Activated gamma-delta T cell treated with Interleukin-2 at 50 U/mL for 16 hours (primary cell): ENCODE measurements around the gene SMC6.

Experiments
- DNase-seq: peaks from one replicate; pipeline ENCODE4 v3.0.0-alpha.2; 2020

SMC6 gene

GRCh38 chr2:17708501-17708900 is 45.1 kb downstream of the SMC6 start:
- DNase-seq = no peak

DNA sequence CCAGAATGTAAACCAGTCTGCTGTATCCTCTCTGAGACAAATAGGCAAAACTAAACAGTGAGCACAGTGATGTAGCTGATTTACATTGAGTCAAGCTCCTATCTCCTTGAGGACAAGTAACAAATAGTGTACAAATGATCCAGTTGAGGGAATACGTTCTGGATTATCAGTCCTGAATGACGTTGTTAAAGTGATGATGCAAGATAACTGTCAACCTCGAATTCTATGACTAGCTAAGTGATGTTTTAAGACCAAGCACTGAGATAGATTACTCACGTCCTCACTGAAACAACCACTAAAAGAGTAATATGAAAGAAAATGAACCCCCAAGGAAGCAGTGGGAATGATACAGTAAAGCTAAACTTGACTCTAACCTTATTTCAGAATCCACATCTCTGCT is 46.8 kb downstream of the SMC6 start:
- DNase-seq = no peak

- no peak for DNase-seq
Observed at GRCh38 chr2:17690776-17691175, 62.8 kb downstream of the SMC6 start.

DNA sequence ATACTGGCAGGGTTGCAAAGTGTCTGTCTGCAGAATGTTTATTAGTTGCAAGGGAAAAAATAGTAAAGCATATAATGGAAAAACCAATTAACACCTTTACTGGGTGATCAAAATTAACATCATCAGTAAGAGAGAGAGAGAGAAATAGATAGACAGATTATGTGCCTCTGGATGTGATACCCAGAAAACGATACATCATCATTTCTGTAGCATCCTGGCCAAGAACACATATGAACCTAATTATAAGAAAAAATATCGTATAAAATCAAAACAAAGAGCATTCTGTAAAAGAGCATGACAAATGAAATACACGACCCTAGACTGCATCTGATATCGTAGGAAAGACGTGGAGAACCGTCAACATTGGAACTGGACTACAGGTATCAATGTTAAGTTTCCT is 64.6 kb downstream of the SMC6 start:
- no peak for DNase-seq

DNA sequence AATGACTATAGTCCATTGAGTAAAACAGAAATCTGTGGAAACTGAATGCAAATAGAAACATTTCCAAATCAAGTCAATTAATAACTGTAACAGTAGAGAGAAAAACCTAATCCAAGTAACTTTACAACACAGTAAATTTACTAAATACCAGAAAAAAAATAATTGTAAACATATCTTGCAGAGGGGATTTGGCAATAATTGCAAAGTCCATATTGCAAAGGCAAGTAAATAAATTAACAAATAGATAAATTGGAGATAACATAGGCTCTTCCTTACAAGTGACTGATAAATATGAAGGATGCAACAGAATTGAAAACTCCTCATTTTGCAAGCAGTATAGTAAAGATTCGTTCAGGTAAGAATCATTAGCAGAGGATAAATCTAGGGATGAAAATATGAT is 65.0 kb downstream of the SMC6 start:
- no peak for DNase-seq

DNA sequence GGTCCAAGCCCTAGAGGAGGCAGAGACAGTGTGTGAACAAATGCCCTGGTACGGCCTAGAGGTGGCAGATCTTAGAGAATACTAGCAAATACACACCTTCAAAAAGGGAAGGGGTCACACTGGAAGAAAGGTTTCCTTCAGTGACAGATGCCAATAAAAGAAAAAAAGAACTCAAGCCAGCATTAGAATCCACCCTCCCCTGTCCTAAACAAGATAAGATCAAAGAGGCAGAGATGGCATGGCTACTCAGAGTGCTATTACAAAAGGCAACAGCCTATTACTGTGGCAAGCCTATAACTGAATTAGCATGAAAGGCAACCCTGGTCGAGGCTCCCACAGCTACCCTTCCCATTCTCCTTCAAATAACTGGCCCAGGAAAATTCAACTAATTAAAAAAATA is 69.6 kb downstream of the SMC6 start:
- DNase-seq = no peak

DNA sequence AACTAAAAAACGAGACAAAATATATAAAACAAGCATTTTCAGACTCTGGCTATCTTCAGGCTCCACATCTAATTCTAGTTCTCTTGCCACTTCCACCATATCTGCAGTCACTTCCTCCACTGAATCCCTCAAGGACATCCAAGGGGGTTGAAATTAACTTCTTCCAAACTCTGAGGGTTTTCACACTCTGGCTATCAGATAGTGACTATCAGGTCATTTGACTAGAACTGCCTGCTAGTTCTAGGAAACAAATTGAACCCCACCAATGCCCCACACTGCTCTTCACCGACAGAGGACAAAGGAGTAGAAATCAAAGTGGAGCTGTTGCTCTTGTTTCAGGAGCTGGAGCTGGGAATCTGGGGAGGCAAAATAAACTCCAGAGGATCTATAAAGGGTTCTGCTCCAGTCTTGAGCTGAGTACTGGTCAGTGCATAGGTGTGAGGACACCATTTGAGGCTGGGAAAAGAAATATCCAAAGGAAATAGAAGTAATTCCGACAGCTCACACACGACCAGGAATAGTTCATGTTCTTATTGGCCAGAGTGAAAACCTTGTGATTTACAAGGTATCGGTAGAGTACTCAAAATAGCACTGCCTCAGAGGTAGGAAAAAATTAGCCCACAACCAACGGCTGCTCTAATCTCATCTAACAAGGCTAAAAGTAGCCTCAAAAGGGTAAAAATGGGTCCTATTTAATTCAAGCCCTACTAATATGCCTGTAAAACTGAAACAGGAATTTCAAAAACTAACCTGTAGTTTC is 71.3 kb downstream of the SMC6 start:
- no peak for DNase-seq

- no peak for DNase-seq
Observed at GRCh38 chr2:17680119-17680518, 73.5 kb downstream of the SMC6 start.

GRCh38 chr2:17674817-17675216 is 78.8 kb downstream of the SMC6 start:
- no peak for DNase-seq

DNA sequence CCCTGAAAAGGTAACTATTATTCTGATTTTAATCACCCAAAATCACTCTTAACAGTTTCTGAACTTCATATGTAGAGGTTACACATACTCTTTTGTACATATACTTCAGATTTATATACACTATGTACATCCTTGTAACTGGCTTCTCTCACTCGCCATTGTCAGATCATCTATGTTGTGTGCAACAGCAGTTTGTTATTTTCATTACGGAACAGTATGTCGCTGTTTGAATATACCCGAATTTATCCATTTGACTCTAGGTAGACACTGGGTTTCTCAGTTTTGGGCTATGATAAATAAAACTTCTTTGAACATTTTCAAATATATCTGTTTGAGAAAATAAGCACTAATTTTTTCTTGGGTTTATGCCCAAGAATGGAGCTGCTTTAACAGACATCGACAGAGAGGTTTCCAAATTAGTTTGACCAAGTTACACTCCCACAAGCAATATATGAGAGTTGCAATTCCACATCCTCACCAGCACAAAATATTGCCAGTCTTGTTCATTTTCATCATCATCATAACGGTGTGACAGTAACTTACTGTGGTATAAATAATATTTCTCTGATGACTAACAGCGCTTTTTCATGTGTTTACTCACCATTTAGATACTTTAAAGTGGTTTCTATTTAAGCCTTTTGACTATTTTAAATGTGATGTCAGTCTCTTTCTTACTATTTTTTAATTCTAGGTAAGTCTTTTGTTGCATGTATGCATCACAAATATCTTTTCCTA is 80.9 kb downstream of the SMC6 start:
- no peak for DNase-seq

DNA sequence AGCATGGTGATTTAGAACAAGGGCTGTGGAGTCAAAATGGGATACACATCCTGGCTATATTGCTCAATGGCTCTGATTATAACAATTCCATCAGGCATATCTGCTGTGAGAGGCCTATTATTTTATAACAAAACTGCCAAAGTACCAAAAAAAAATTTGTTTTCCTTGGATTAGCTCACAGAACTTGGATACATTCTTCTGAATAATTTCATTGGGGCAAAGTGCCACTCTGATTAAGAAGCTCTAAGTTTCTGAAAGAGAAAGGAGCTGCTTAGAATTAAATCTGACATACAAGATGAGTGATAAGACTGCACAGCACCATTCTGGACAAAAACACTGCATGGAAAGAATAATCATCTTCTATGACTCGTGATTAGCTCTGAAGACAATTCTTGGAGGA is 85.7 kb downstream of the SMC6 start:
- no peak for DNase-seq

DNA sequence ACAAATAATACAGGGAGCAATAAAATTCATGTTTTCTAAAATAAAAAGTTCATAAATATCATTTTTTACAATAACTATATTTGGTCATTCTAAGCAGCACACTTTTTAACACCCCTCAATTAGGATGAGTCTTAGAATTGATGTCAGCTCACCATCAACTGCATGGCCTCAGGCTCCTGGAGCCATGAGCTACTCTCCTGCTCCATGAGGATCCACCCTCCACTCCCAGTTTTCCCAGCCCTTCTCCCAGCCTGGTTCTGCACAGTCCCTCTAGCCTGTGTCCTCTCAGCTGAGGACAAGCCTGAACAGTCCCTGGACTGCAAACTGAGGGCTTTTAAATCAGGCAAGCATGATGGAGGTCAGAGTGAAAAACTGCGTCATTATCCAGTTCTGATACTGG is 89.1 kb downstream of the SMC6 start:
- no peak for DNase-seq

GRCh38 chr2:17662723-17663122 is 90.9 kb downstream of the SMC6 start:
- no peak for DNase-seq

DNA sequence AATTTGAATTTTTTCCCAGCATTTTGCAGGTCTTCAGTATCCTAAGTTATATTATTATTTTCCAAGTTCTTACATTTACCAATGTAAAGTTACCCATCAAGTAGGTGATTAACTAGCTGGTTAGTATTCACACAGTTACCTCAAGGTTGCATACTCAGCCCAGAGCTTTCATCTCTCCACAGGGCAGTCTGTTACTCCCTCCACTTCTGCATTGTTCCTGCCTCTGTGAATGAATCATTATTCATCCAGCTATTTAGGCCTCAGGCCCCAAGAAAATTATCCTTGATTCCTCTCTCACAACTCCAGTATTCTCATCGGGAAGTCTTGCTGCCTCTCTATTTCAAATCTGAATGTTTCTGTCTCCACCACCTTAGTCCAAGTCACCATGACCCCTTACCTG is 92.2 kb downstream of the SMC6 start:
- DNase-seq = no peak

DNA sequence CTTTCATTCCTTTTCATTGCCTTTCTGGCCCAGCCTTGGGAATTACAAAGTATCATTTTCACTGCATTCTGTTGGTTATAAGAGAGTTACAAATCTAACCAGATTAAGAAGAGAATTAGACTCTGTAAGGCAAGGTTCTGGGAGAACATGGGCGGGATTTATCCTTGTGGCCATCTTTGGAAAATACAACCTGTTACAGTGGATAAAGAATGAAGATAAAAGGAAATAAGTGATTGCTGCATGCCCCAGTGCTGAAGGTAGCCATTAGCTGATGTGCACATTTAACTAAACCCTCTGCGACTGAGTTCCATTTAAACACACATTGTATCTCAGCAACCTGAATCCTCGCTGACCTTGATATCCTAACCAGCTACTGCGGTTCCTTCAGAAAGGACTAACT is 93.4 kb downstream of the SMC6 start:
- DNase-seq = no peak

- no peak for DNase-seq
Observed at GRCh38 chr2:17658251-17658843, 95.3 kb downstream of the SMC6 start.

DNA sequence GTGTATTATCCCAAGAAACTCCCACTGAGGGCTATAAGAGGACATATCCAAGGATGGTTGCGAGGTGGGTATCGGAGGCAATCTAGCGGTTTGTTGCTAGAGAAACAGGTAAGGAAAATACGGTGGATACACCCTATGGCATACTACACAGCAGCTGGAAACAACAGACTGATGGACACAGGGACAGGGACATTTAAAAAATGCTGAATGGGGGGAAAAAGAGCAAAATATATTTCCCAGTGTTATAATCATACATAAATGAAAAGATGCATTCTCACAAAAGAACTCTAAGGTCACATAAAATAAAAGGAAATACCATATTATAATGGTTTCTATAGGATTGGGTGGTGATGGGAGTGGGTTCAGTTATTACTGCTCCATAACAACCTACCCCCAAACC is 95.9 kb downstream of the SMC6 start:
- no peak for DNase-seq

- no peak for DNase-seq
Observed at GRCh38 chr2:17652681-17653394, 100.8 kb downstream of the SMC6 start.

DNA sequence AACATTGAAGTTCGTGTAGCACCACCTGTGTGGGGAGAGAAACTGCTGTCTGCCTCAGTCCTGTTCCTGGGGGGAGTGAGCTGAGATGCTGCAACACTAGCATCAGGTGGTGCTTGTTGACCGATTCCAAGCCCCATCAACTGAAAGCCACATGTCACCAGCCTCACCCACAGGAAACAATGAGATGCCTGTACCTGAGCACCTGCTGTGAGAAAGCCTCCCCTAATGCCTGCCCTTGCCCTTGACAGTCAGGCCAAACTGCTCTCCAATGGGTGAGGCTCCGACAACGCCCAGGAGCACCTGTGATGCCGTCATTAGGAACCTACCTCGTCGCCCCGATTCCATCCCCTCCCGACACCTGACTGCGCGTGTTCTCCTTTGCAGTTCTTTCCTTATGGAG is 104.6 kb downstream of the SMC6 start:
- DNase-seq = no peak

DNA sequence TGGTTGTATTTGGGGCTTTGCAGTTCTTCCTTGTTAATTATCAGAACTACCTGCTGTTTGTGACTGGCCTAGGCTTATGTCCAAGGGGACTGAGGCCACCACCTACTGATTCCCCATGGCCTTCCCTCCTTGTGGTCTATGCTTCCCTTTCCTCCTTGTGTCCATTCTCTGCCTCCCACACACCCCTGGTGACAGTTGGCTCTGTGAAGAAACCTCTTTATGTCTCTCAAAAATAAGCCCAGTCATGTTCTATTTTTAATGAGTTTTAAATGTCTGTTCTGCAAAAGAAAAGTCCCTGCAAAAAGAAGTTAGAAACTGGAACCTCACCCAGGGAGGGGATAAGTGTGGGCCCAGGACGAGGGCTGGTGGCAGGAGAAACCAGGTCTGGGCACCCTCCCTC is 105.0 kb downstream of the SMC6 start:
- DNase-seq = no peak

DNA sequence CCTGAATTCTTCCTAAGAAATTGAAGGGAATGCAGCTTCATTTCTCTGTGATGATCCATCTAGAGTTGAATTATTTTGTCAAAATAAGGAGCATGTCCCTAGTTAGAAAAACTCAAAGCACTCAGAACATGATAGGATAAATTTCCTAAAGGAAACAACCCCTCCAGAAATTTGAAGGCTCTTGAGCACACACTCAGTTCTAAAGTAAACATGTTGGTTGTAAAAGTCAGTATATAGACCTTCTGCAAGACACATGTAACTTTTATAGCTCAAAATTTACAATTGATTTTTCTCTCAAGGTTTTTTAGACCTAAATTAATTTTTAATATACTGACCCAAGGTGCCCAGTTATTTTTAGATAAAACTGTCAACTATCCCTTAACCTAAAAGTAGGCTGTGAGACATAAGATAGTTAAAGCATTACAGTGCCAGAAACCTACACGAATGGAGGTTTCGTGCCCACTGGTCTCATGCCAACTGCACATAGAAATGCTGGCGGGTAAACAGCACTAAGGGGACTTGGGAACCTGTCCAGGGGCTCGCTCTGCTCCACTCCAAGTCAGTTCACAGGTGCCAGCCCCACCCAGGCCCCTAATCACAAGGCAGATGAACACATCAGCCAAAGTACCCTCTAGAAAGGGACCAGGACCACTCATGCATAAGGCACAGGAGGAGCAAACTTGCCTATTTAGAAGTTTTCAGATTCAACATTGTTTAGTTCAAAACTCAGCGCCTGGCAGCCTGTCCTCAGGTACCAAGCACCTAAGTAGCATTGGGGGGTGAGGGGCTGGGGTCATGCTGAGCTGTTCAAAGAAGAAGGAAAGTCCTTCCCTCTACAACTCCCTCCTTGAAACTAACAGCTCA is 106.5 kb downstream of the SMC6 start:
- DNase-seq = no peak

DNA sequence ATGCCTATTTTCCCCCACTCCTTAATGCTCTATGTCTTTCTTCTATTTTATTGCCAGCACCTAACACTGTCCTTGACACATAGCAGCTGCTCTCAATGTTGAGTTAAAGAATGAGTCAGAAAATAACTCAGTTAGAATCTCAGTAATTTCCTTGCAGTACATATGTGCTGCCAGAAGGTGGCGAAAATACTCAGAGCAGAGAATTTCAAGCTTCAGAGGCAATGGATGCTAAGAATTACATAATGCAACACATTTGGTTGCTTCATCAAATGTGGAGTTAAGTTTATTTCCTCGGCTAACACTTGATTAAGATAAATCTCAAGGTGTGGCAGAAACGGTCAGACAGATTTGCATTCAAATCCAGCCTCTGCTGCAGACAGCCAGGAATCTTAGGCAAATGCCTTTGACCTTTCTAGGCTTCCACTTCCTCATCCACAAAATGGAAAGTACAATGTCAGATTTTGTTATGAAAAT is 107.5 kb downstream of the SMC6 start:
- peak; percentile 39 for DNase-seq
